Smooth muscle cell (in vitro differentiated cells): Measurements from ENCODE around the gene DSTN. TPM values are rescaled to one million over a fixed set of nuclear protein-coding genes. Genes with fewer than 3 reads are reported as not detected.

Experiments
- DNase-seq: peaks from one replicate; lab custom pipeline; 2025; ENCODE audit not compliant: unreplicated experiment; lab: John Stamatoyannopoulos, UW
- H2AFZ ChIP-seq: fragments of 200-600 bp; sonication (generic); 2 replicates; pipeline ENCODE4 v1.6.0; 2016; ENCODE audit warnings: antibody characterized with exemption, low read depth, mild to moderate bottlenecking
- H3F3A ChIP-seq: fragments of 200-600 bp; sonication (generic); 2 replicates; pipeline ENCODE4 v1.6.0; 2017; ENCODE audit warnings: antibody characterized with exemption, low read depth
- H3K27ac ChIP-seq: fragments of 200-600 bp; sonication (generic); 2 replicates; pipeline ENCODE4 v1.5.1; 2016; ENCODE audit warnings: low read depth, mild to moderate bottlenecking
- H3K27me3 ChIP-seq: fragments of 200-600 bp; sonication (generic); 2 replicates; pipeline ENCODE4 v1.6.1; 2016; ENCODE audit warnings: low read depth, mild to moderate bottlenecking
- H3K36me3 ChIP-seq: fragments of 200-600 bp; sonication (generic); 2 replicates; pipeline ENCODE4 v1.5.1; 2016; ENCODE audit warnings: low read depth
- H3K4me1 ChIP-seq: fragments of 200-600 bp; sonication (generic); 2 replicates; pipeline ENCODE4 v1.5.1; 2016; ENCODE audit warnings: low read depth
- H3K4me2 ChIP-seq: fragments of 200-600 bp; sonication (generic); 2 replicates; pipeline ENCODE4 v1.6.0; 2016; ENCODE audit warnings: mild to moderate bottlenecking
- H3K4me3 ChIP-seq: fragments of 200-600 bp; sonication (generic); 2 replicates; pipeline ENCODE4 v1.5.1; 2016; ENCODE audit warnings: mild to moderate bottlenecking
- H3K79me2 ChIP-seq: fragments of 200-600 bp; sonication (generic); 2 replicates; pipeline ENCODE4 v1.6.0; 2016; ENCODE audit warnings: low read depth, mild to moderate bottlenecking
- H3K9ac ChIP-seq: fragments of 200-600 bp; sonication (generic); 2 replicates; pipeline ENCODE4 v1.6.0; 2016; ENCODE audit warnings: low read depth
- H3K9me3 ChIP-seq: fragments of 200-600 bp; sonication (generic); replicated peaks from 2 replicates; pipeline ENCODE4 v1.5.1; 2016; ENCODE audit warnings: low read depth
- H4K20me1 ChIP-seq: fragments of 200-600 bp; sonication (generic); 2 replicates; pipeline ENCODE4 v1.6.0; 2016; ENCODE audit warnings: low read depth
- WGBS: methylation state at CpG from one replicate; pipeline ENCODE4 v1.1.7; 2016; ENCODE audit warnings: low lambda C conversion rate; 5-methylcytosine and 5-hydroxymethylcytosine counted together
- polyA plus RNA-seq: library from polyadenylated mRNA; unstranded; fragments of >200 nt; fragmentation: Nextera tagmentation; extraction: Ambion mirVana; gene quantifications from 2 replicates; pipeline ENCODE4 v1.2.1, GENCODE V29; 2016
- total RNA-seq: library from RNA; depleted of rRNA; stranded (reverse); fragments of >200 nt; gene quantifications from 2 replicates; pipeline ENCODE4 v1.2.3, GENCODE V29; 2014
- TF ChIP-seq, protein P1 (sequence below): fragments of 200-600 bp; sonication (generic); IDR thresholded peaks from 2 replicates; pipeline ENCODE4 v1.5.1; 2017; ENCODE audit warnings: borderline replicate concordance, mild to moderate bottlenecking, antibody characterized with exemption; ENCODE audit not compliant: insufficient read depth, poor library complexity, severe bottlenecking

DSTN gene
- total and polyA plus RNA-seq, 2 experiments from 2014 or later: 486 to 534 TPM

GRCh38 chr20:17617868-17618672 is 48.2 kb downstream of the DSTN start:
- Histone ChIP-seq H3K79me2 (no peaks in the 10 kb centered on the region), H2AFZ (no peak overlapping the region), H3K9me3 (no peaks in the 10 kb centered on the region), H3K4me1 (no peaks in the 10 kb centered on the region), H3K27ac (no peak overlapping the region), H3K36me3 (no peaks in the 10 kb centered on the region), H4K20me1 (peaks cover 100% of the 10 kb centered on the region), H3K4me2 (no peak overlapping the region), H3K27me3 (no peaks in the 10 kb centered on the region), H3K4me3 (no peak overlapping the region), H3F3A (peaks cover 38% of the 10 kb centered on the region), H3K9ac (no peak overlapping the region)
- WGBS: 90% methylated on average over 20 of the region's 20 CpGs
- DNase-seq: no peak
- TF ChIP-seq, protein P1, sequence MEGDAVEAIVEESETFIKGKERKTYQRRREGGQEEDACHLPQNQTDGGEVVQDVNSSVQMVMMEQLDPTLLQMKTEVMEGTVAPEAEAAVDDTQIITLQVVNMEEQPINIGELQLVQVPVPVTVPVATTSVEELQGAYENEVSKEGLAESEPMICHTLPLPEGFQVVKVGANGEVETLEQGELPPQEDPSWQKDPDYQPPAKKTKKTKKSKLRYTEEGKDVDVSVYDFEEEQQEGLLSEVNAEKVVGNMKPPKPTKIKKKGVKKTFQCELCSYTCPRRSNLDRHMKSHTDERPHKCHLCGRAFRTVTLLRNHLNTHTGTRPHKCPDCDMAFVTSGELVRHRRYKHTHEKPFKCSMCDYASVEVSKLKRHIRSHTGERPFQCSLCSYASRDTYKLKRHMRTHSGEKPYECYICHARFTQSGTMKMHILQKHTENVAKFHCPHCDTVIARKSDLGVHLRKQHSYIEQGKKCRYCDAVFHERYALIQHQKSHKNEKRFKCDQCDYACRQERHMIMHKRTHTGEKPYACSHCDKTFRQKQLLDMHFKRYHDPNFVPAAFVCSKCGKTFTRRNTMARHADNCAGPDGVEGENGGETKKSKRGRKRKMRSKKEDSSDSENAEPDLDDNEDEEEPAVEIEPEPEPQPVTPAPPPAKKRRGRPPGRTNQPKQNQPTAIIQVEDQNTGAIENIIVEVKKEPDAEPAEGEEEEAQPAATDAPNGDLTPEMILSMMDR: no peak

DNA sequence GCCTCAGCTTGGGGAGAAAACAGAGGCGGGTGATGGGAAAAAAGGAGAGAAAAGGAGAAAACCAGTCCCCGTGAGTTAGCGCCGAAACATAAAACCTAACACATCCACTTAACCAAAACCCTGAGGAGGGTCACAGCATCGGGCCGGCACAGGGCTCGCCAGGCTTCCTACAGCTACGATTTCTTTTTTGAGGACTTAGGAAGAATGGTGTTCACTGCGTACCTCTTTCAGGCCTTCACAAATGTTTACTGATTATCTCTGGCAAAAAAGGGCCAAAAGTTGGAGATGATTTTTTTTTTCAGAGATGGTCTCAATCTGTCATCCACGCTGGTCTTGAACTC is 48.8 kb downstream of the DSTN start:
- Histone ChIP-seq H3K4me2 (no peak overlapping the region), H3K27ac (no peak overlapping the region), H3K36me3 (no peaks in the 10 kb centered on the region), H3K9ac (no peak overlapping the region), H4K20me1 (peaks cover 100% of the 10 kb centered on the region), H3F3A (peaks cover 38% of the 10 kb centered on the region), H3K4me3 (no peak overlapping the region), H2AFZ (no peak overlapping the region), H3K9me3 (no peaks in the 10 kb centered on the region), H3K27me3 (no peaks in the 10 kb centered on the region), H3K79me2 (no peaks in the 10 kb centered on the region), H3K4me1 (no peaks in the 10 kb centered on the region)
- TF ChIP-seq, protein P1: no peak
- no peak for DNase-seq
- WGBS: 98% methylated on average over 10 of the region's 10 CpGs

DNA sequence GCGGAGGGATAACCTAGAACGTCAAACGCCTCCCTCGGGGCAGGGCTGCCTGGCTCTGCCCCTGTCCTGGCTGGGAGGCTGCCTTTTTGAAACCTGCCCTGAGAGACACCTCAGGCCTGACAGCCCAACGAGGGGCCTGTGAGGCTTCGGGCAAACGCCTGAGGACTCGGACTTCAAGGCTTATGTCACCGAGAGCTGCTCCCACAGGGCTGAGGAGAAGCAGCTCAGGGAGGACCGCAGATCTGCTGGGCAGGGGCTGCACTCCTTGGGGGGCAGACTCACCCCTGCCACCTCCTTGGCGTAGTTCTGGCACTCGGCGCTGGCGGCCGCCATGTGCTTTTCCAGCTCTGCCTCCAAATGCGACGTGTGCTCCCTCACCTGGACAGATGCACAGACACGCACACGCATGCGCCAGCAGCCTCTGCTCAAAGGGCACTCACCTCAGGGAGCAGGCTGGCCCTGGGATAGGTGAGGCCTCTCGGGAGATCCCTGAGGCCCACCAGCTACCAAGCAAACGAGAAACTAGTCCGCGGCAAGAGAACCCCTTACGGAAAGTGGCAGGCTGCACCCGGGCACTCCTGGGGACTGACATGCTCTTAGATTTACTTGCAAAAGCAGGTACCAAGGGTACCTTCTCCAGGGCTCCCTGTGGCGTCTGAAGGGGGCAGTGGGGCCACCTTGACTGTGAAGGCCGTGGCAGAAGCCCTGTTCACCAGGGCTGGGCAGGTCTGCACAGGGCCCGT is 49.6 kb downstream of the DSTN start:
- no peak overlapping the region for H3K27ac ChIP-seq
- no peak overlapping the region for H2AFZ ChIP-seq
- peaks cover 100% of the 10 kb centered on the region for H4K20me1 ChIP-seq
- H3K9me3 ChIP-seq: no peaks in the 10 kb centered on the region
- H3K4me3 ChIP-seq: no peak overlapping the region
- DNase-seq: no peak
- no peak overlapping the region for H3K9ac ChIP-seq
- 85% methylated on average over 29 of the region's 29 CpGs for WGBS
- H3K4me1 ChIP-seq: no peaks in the 10 kb centered on the region
- no peaks in the 10 kb centered on the region for H3K79me2 ChIP-seq
- no peak overlapping the region for H3K4me2 ChIP-seq
- H3K27me3 ChIP-seq: no peaks in the 10 kb centered on the region
- TF ChIP-seq, protein P1: no peak
- no peaks in the 10 kb centered on the region for H3K36me3 ChIP-seq
- peaks cover 32% of the 10 kb centered on the region for H3F3A ChIP-seq
